ENCODE data around the gene DCST1. TPM values are rescaled to one million over a fixed set of nuclear protein-coding genes. Genes with fewer than 3 reads are reported as not detected.

The DCST1 gene
- total and polyA plus RNA-seq, 2 of the 4 experiments (the other 2 are of a cell fraction) = not detected

DNA sequence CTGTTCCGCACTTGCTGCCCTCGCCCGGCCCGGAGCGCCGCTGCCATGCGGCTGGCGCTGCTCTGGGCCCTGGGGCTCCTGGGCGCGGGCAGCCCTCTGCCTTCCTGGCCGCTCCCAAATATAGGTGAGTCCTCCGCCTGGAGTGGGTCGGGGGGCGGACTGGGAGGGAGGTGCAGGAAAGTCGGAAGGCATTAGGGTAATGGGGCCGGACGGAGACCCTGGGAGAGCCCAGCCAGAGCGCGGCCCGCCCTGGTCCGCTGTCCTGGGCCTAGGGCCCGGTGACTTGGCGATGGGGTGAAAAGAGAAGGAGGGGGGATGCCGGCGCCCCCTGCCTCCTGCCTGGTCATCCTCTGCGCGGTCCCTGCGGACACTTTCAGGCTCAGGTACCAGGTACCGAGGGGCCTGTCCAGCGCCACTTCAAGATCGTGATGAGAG lies 17.7 kb downstream of the DCST1 start (continued):
- TF ChIP-seq MXI1 (IDR thresholded peaks at IDR 0.05; ENCODE audit: borderline replicate concordance, low read depth, low read length) = peak; percentile 6; the same call in 1 of the 2 replicates

DNA sequence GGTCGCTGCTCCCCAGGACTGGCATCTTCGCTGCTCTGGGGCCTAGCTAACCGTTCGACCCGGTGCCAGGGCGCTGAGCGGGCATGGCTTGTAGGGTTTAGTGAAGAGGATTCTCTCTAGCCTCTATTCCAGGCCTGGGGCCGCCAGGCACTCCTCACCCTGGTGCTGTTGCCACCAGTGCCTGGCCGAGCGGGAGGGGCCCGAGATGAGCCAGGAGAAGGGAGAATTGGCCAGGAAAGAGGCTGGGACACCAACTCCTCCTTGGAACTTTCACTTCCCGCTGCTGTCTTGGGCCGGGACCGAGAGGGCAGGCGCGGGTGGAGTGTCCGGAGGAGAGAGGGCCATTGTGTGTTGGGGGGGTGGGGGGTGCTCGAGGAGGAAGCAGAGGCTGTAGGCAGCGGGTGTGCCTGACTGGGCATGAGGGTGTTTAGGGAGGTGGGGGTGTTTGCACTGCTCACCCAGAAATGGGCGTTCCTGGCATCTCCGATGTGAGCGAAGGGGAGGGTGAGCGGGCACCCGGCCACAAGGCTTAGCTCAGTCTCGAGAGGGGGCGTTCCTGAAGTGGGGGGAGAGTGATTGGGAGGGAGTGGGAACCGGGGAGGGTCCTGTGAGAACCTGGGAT lies 18.3 kb downstream of the DCST1 start:
- ChIA-PET POLR2A (ENCODE audit: unreplicated experiment) (no interaction called here), CTCF (interaction anchor here (0.6 to 1.3 kb wide), 2 partner anchors 19 to 23 kb away, joined by 3 read pairs; no protein-coding TSS in a partner anchor)
- Histone ChIP-seq H4K5ac (ENCODE audit: low read depth, low read length) (no peak overlapping the region), H3K23ac (ENCODE audit: low read depth, low read length) (peak overlapping the region; percentile 68; the same call in 1 of the 2 replicates), H2BK20ac (ENCODE audit: low read depth, low read length) (no peak overlapping the region), H2BK5ac (ENCODE audit: low read depth, low read length, poor library complexity, severe bottlenecking) (no peak overlapping the region), H3K4me1 (ENCODE audit: control insufficient read depth, insufficient read depth, low read length) (peaks cover 8% of the 10 kb centered on the region), H2AK5ac (ENCODE audit: low read depth, low read length) (no peak overlapping the region; the same call in 1 of the 2 replicates), H3K9ac (ENCODE audit: low read depth, low read length) (peak overlapping the region; percentile 62), H3K36me3 (ENCODE audit: control insufficient read depth, insufficient read depth, low read length) (peaks cover 7% of the 10 kb centered on the region; the same call in 1 of the 2 replicates), H3K4me3 (ENCODE audit: insufficient read depth, low read depth, low read length) (peak overlapping the region; percentile 60), H3K4me2 (ENCODE audit: low read depth, low read length) (peak overlapping the region; percentile 90), H3K4ac (ENCODE audit: low read depth, low read length) (peak overlapping the region; percentile 38; the same call in 1 of the 2 replicates), H4K20me1 (ENCODE audit: insufficient read depth, low read length) (no peaks in the 10 kb centered on the region; the same call in 1 of the 2 replicates), H2BK15ac (ENCODE audit: low read depth, low read length) (no peak overlapping the region), H3K14ac (replicated peaks; ENCODE audit: low read depth, low read length) (0 out of 2 replicates have a peak overlapping the region, but pooled peaks have one; percentile 1), H3K18ac (ENCODE audit: low read depth, low read length) (no peak overlapping the region), H2AK9ac (replicated peaks; ENCODE audit: low read depth, low read length, poor library complexity) (peak overlapping the region; percentile 96), H4K91ac (ENCODE audit: insufficient read depth, low read depth, low read length) (no peak overlapping the region), H3K79me1 (ENCODE audit: low read depth in 1 of 2, low read length in 2 of 2) (peaks cover 0 to 15% of the 10 kb centered on the region in 2 experiments; a peak in 2 of 4 replicates), H2AFZ (replicated peaks; ENCODE audit: low read length, poor library complexity) (peak overlapping the region; percentile 95), H3K56ac (ENCODE audit: extremely low read depth, insufficient read depth, low read length) (no peak overlapping the region), H3K27ac (ENCODE audit: insufficient read depth, low read length) (no peak overlapping the region; the same call in 1 of the 2 replicates), H3K9me3 (ENCODE audit: control insufficient read depth, insufficient read depth, low read length) (no peaks in the 10 kb centered on the region), H3K27me3 (ENCODE audit: control insufficient read depth, insufficient read depth, low read length) (no peaks in the 10 kb centered on the region), H3K9me1 (ENCODE audit: insufficient read depth, low read length) (peaks cover 4% of the 10 kb centered on the region; the same call in 1 of the 2 replicates), H4K8ac (ENCODE audit: low read depth in 2 of 2, low read length in 2 of 2) (peak overlapping the region in 1 of 2 experiments; percentile 2; a peak in 1 of 4 replicates), H2BK120ac (ENCODE audit: low read depth, low read length) (no peak overlapping the region)
- in situ Hi-C loops (cut with MboI; ENCODE audit: low sequenced_read_pairs) = loop anchor here (10.0 kb wide), 1 partner anchor 97 kb away; the partner anchor contains the start of gene PBXIP1
- dilution Hi-C loops (cut with HindIII; ENCODE audit: low sequenced_read_pairs, unreplicated experiment) = no loop called here
- DNase-seq (peak; percentile 13), ATAC-seq (ENCODE audit: low read depth) (peak; percentile 13)
- peak; percentile 45; the same call in 1 of the 2 replicates for TF ChIP-seq MAZ (IDR thresholded peaks at IDR 0.05; ENCODE audit: borderline replicate concordance, low read depth, low read length)
- TF ChIP-seq, protein P1, sequence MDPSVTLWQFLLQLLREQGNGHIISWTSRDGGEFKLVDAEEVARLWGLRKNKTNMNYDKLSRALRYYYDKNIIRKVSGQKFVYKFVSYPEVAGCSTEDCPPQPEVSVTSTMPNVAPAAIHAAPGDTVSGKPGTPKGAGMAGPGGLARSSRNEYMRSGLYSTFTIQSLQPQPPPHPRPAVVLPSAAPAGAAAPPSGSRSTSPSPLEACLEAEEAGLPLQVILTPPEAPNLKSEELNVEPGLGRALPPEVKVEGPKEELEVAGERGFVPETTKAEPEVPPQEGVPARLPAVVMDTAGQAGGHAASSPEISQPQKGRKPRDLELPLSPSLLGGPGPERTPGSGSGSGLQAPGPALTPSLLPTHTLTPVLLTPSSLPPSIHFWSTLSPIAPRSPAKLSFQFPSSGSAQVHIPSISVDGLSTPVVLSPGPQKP (IDR thresholded peaks at IDR 0.05; ENCODE audit: borderline replicate concordance, low read depth, low read length) = no peak
- no TSS peak for BruUV-seq (replicated peaks)
- intact Hi-C loops (cut with micrococcal nuclease) = loop anchor here (5.0 kb wide), 1 partner anchor 50 kb away; the partner anchor contains the start of gene ZBTB7B
- 3% methylated on average over 10 of the region's 27 CpGs; no CpG with 5 or more reads in 1 of the 2 experiments for WGBS, 2 experiments (ENCODE audit: extremely low coverage in 2 of 2, insufficient read length in 1 of 2)

Measured in IMR-90 (cell line).